GM20000 (cell line): ENCODE measurements around the gene ZNF672.

Experiments used
- DNase-seq: peaks from one replicate; pipeline ENCODE4 v3.0.0; 2012; ENCODE audit warnings: low spot score
- TF ChIP-seq, protein P1 (sequence below): IDR thresholded peaks from 2 replicates; pipeline ENCODE4 v1.5.1; 2012; ENCODE audit warnings: mild to moderate bottlenecking, control low read depth; ENCODE audit errors: extremely low read depth, missing control alignments

ZNF672 gene

GRCh38 chr1:248858096-248858890 lies 20.3 kb downstream of the ZNF672 start:
- TF ChIP-seq, protein P1, sequence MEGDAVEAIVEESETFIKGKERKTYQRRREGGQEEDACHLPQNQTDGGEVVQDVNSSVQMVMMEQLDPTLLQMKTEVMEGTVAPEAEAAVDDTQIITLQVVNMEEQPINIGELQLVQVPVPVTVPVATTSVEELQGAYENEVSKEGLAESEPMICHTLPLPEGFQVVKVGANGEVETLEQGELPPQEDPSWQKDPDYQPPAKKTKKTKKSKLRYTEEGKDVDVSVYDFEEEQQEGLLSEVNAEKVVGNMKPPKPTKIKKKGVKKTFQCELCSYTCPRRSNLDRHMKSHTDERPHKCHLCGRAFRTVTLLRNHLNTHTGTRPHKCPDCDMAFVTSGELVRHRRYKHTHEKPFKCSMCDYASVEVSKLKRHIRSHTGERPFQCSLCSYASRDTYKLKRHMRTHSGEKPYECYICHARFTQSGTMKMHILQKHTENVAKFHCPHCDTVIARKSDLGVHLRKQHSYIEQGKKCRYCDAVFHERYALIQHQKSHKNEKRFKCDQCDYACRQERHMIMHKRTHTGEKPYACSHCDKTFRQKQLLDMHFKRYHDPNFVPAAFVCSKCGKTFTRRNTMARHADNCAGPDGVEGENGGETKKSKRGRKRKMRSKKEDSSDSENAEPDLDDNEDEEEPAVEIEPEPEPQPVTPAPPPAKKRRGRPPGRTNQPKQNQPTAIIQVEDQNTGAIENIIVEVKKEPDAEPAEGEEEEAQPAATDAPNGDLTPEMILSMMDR: peak; percentile 77
- DNase-seq: peak; percentile 87

DNA sequence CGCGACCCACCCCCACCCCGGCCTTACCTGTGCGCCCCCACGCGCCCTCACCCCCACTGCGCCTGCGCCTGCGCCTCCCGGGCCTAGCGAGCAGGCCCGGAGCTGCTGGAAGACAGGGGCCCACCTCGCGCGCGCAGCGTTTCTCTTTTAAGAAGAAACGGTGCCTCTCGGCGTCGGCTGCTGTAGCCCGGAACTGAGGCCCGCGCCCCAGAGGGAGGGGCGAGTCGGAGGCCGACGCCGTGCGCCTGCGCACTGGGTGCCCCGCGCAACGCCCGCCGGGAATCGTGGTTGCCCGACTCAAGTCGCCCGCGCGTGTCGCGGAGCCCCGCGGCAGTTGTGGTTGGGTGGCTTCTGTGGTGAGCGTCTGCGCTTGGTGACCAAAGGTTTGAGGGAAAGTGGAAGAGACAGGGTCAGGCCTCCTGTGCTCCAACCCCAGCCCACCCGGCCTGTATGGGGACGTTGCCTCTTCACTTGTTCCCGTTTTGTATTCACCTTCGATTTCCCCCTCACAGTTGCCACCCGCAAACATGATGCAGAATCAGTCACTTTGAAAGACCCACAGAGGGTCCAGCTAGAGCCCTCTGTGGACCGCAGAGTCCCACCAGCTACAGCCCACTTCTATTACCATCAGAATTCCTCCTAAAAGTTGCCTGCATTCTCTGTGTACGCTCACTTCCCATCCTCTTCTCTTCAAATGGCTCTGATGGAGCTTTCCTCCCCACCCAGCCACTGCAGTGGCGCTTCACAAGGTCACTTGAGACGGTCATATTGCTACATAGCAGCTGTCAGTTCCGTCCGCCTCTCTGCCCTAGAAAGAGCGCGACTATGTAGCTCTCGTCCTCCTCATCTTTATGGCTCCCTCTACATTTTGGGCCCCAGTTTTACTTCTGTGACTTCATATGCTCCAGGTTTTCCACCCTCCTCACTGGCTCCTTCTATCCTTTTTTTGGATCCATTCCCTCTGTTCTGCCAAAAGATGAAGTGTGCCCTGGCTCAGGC lies 21.2 kb downstream of the ZNF672 start, which contains the start of gene ZNF692:
Gene ZNF692 (minus strand): TSS at position 195 of the 999 bp plus-strand sequence. CDS start 776 bp downstream, outside the sequence.
- DNase-seq: peak; percentile 98
- TF ChIP-seq, protein P1: no peak

DNA sequence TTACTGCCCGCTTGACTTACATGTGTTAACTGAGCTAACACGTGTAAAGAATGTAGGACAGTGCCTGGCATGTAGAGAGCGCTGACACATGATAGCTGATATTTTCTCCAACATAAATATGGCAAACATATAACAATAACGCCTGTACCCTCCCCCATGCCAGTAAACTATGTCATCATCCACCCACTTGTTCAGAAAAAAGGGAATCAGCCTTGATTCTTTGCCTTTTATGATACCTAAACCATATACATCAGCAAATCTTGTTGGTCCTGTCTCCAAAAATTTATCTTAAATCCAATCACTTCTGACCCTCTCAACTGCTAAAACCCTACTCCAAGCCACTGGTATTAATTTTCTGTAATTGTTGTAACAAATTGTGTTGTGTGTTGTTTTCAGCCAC lies 22.0 kb downstream of the ZNF672 start:
- DNase-seq: no peak
- TF ChIP-seq, protein P1: no peak

- no peak for DNase-seq
- TF ChIP-seq, protein P1: no peak
Measured at GRCh38 chr1:248861616-248862015, 23.6 kb downstream of the ZNF672 start.

DNA sequence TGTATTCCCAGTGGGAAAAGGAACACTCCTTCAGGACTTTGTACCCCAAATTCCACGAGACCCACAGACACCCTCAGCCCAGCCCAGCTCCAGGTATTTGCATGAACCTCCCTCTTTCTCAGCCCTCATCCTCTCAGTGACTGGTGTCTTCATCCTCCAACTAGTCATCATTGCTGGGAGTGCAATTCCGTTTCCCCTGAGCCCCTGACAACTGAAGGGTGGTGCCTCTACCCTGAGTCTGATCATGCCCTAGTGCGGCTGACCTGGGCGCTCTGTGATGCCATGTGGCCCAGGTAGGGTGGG lies 24.6 kb downstream of the ZNF672 start:
- no peak for DNase-seq
- TF ChIP-seq, protein P1: no peak

DNA sequence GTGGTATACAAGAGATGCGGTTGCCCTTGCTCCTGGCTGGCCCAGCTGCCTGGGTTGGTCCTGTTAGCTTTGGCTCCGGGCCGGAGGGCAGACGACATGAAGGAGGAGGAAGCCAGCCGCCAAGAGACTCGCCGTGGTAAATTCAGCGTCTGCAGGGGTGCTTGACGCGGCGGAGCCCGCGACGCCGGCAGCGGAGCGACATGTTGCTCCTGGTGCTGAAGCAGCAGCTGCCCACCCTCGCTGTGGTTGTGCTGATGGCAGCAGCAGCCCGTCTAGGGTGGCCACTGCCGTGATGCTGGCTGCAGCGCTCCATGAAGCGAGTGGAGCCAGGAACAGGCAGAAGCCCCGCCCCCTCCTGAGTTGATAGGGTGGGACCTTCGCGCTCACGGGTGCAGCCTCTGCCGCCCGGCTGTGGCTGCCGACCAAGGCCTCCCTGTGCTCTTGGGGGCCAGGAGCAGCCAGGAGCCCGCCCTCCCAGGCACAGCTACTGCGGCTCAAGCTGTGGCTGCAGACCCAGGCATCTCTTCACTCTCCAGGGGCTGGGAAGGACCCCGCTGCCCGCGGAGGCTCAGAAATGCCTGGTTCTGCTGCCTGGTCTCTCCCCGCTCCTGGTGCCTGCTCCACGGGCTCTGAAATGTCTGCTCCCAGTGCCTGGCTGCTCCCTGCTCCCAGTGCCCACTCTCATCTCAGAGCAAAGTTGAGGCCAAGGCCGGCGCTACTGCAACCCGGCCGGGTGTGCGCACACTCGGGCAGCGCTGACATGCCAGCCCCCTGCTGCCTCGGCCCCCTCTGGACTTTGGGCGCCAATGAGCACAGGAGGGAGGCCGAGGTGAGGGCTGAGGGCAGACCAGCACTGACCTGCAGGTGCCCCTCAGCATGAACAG lies 25.2 kb downstream of the ZNF672 start:
- TF ChIP-seq, protein P1: no peak
- DNase-seq: peak; percentile 77
